Tibial nerve (tissue), 4 donors: ENCODE data around the gene PSMD13. TPM values are rescaled to one million over a fixed set of nuclear protein-coding genes. Genes with fewer than 3 reads are reported as not detected.

Experiments
- DNase-seq, 2 donors: peaks; one replicate each; pipeline ENCODE4 v3.0.0-alpha.2; 2019; ENCODE audit warnings: low spot score in 2 of 2
- H3K27ac ChIP-seq, 4 donors: fragments of 200-600 bp; sonication (generic) in 3 of 4; one replicate each; pipeline ENCODE4 v1.5.1; 2017 to 2019; ENCODE audit warnings: mild to moderate bottlenecking in 1 of 4
- H3K27me3 ChIP-seq, 2 donors: fragments of 200-600 bp; sonication (generic) in 1 of 2; one replicate each; pipeline versions ENCODE4 v1.5.1 to v1.6.0; 2017 to 2019
- H3K36me3 ChIP-seq, 3 donors: fragments of 200-600 bp; sonication (generic); one replicate each; pipeline ENCODE4 v1.5.1; 2018 to 2019
- H3K4me1 ChIP-seq, 4 donors: fragments of 200-600 bp; sonication (generic) in 3 of 4; one replicate each; pipeline ENCODE4 v1.5.1; 2017 to 2019
- H3K4me3 ChIP-seq, 4 donors: fragments of 200-600 bp; sonication (generic) in 3 of 4; one replicate each; pipeline ENCODE4 v1.5.1; 2017 to 2019; ENCODE audit warnings: mild to moderate bottlenecking in 1 of 4, moderate library complexity in 1 of 4
- H3K9me3 ChIP-seq, 4 donors: fragments of 200-600 bp; sonication (generic) in 3 of 4; one replicate each; pipeline ENCODE4 v1.5.1; 2017 to 2019
- CTCF ChIP-seq, 5 experiments: fragments of 200-600 bp in 3 of 5; fragments of 450-650 bp in 2 of 5; sonication (generic) in 3 of 5; IDR thresholded peaks; one replicate each; pipeline ENCODE4 v1.5.1; 2016 to 2019; ENCODE audit warnings: antibody characterized with exemption in 5 of 5, mild to moderate bottlenecking in 3 of 5, moderate library complexity in 2 of 5
- EP300 ChIP-seq, 2 donors: sonication (generic); formaldehyde crosslinking; IDR thresholded peaks; one replicate each; pipeline ENCODE4 v1.6.1; 2017; ENCODE audit warnings: antibody characterized with exemption in 2 of 2, mild to moderate bottlenecking in 1 of 2
- POLR2A ChIP-seq, 2 donors: fragments of 450-650 bp; IDR thresholded peaks; one replicate each; pipeline ENCODE4 v1.6.1; 2017; ENCODE audit warnings: antibody characterized with exemption in 2 of 2, mild to moderate bottlenecking in 2 of 2, moderate library complexity in 2 of 2
- WGBS, 2 donors: methylation state at CpG; one replicate each; pipeline ENCODE4 v1.1.5; 2018; 5-methylcytosine and 5-hydroxymethylcytosine counted together
- total RNA-seq, 4 donors: library from RNA; depleted of rRNA; stranded (reverse); fragments of >200 nt; gene quantifications; one replicate each; pipeline ENCODE4 v1.1.0, GENCODE V29; 2016

PSMD13 gene
- total RNA-seq, 4 donors from 2014 or later = 72.0 to 136 (median 120) TPM

GRCh38 chr11:221998-222789 is 14.6 kb upstream of the PSMD13 start:
- no peak overlapping the region for H3K27ac ChIP-seq
- H3K4me1 ChIP-seq = no peaks in the 10 kb centered on the region
- no peak overlapping the region for H3K4me3 ChIP-seq
- no peak for TF ChIP-seq EP300 (IDR thresholded peaks at IDR 0.05)
- WGBS, 2 donors = 90 to 93% methylated on average over 14 of the region's 14 CpGs
- H3K27me3 ChIP-seq = no peaks in the 10 kb centered on the region
- H3K9me3 ChIP-seq = no peaks in the 10 kb centered on the region
- DNase-seq = no peak
- peaks cover 0 to 55% (median 3%) of the 10 kb centered on the region in 3 donors for H3K36me3 ChIP-seq

- Histone ChIP-seq H3K27ac (no peak overlapping the region), H3K9me3 (no peaks in the 10 kb centered on the region), H3K27me3 (no peaks in the 10 kb centered on the region), H3K4me1 (no peaks in the 10 kb centered on the region), H3K4me3 (no peak overlapping the region), H3K36me3 (peaks cover 0 to 45% (median 3%) of the 10 kb centered on the region in 3 donors)
- TF ChIP-seq POLR2A (IDR thresholded peaks at IDR 0.05) = no peak
- TF ChIP-seq CTCF (IDR thresholded peaks at IDR 0.05) = no peak
- TF ChIP-seq EP300 (IDR thresholded peaks at IDR 0.05) = no peak
- WGBS, 2 donors = 82 to 88% methylated on average over 16 of the region's 16 CpGs
- no peak for DNase-seq
These were observed 13.6 kb upstream of the PSMD13 start for GRCh38 chr11:223026-223789.

GRCh38 chr11:223884-224283 is 12.9 kb upstream of the PSMD13 start:
- no peak for TF ChIP-seq POLR2A (IDR thresholded peaks at IDR 0.05)
- TF ChIP-seq CTCF (IDR thresholded peaks at IDR 0.05) = no peak
- TF ChIP-seq EP300 (IDR thresholded peaks at IDR 0.05) = no peak
- Histone ChIP-seq H3K36me3 (peaks cover 0 to 39% (median 3%) of the 10 kb centered on the region in 3 donors), H3K9me3 (no peaks in the 10 kb centered on the region), H3K27me3 (no peaks in the 10 kb centered on the region), H3K27ac (no peak overlapping the region), H3K4me3 (no peak overlapping the region), H3K4me1 (no peaks in the 10 kb centered on the region)
- 82 to 84% methylated on average over 9 of the region's 9 CpGs for WGBS, 2 donors
- DNase-seq = no peak

- Histone ChIP-seq H3K36me3 (peaks cover 0 to 36% (median 3%) of the 10 kb centered on the region in 3 donors), H3K27ac (no peak overlapping the region), H3K4me1 (no peaks in the 10 kb centered on the region), H3K9me3 (no peaks in the 10 kb centered on the region), H3K4me3 (no peak overlapping the region), H3K27me3 (no peaks in the 10 kb centered on the region)
- 85 to 88% methylated on average over 7 of the region's 7 CpGs for WGBS, 2 donors
- TF ChIP-seq EP300 (IDR thresholded peaks at IDR 0.05) = no peak
- no peak for TF ChIP-seq POLR2A (IDR thresholded peaks at IDR 0.05)
- no peak for TF ChIP-seq CTCF (IDR thresholded peaks at IDR 0.05)
- no peak for DNase-seq
These were observed 12.4 kb upstream of the PSMD13 start for GRCh38 chr11:224424-224823.

GRCh38 chr11:225734-226453 is 10.9 kb upstream of the PSMD13 start:
- no peak overlapping the region for H3K4me3 ChIP-seq
- no peak overlapping the region for H3K27ac ChIP-seq
- 87 to 90% methylated on average over 10 of the region's 10 CpGs for WGBS, 2 donors
- H3K4me1 ChIP-seq = no peaks in the 10 kb centered on the region
- peaks cover 0 to 40% (median 3%) of the 10 kb centered on the region in 3 donors for H3K36me3 ChIP-seq
- no peaks in the 10 kb centered on the region for H3K9me3 ChIP-seq
- TF ChIP-seq POLR2A (IDR thresholded peaks at IDR 0.05) (no peak), CTCF (IDR thresholded peaks at IDR 0.05) (no peak), EP300 (IDR thresholded peaks at IDR 0.05) (no peak)
- DNase-seq = no peak
- no peaks in the 10 kb centered on the region for H3K27me3 ChIP-seq
